GM19239 (cell line): ENCODE data around the gene OR4A15.

Source experiments
- DNase-seq: peaks from one replicate; pipeline ENCODE4 v3.0.0; 2011; ENCODE audit warnings: low spot score; ENCODE audit not compliant: insufficient read length
- FAIRE-seq: peaks from 2 replicates; lab custom pipeline; 2011; peaks lifted over from hg19 to GRCh38; lab: Jason Lieb, UNC

OR4A15 gene

DNA sequence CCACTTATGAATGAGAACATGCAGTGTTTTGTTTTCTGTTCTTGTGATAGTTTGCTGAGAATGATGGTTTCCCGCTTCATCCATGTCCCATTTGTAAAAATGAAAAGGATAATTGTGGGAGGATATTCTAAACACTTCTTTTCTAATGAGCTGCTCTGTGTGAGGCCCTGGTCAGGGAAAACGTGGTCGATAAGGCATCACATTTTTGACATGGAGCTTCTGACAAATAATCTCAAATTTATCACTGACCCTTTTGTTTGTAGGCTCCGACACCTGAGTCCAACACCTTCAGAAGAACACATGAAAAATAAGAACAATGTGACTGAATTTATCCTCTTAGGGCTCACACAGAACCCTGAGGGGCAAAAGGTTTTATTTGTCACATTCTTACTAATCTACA lies at the start of gene OR4A15:
Gene OR4A15 (plus strand): TSS at position 301 of the 400 bp plus-strand sequence. CDS start 0 bp downstream, at position 301.
- DNase-seq (no peak), FAIRE-seq (no peak)

- DNase-seq (no peak), FAIRE-seq (no peak)
These were observed 43.3 kb upstream of the OR4A15 start for GRCh38 chr11:55324500-55324899.

DNA sequence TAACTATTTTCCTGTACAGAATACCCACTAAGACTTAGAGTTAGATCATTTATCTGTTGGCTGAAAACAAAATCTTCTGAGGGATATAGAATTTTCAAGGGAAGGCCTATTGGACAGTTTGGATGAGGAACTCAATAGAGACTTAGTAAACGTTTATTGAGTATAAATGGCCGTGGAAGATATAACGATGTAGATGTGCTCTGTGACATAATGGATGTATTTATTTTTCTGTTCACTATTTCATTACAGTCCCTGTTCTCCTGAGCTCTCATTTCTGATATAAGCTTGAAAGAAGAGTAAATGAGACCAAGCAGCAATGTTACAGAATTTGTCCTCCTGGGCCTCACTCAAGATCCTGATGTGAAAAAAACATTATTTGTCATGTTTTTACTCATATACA lies 24.9 kb upstream of the OR4A15 start, which contains the start of gene OR4A16:
Gene OR4A16 (plus strand): TSS at position 301 of the 400 bp plus-strand sequence. CDS start 0 bp downstream, at position 301.
- FAIRE-seq (no peak), DNase-seq (no peak)

DNA sequence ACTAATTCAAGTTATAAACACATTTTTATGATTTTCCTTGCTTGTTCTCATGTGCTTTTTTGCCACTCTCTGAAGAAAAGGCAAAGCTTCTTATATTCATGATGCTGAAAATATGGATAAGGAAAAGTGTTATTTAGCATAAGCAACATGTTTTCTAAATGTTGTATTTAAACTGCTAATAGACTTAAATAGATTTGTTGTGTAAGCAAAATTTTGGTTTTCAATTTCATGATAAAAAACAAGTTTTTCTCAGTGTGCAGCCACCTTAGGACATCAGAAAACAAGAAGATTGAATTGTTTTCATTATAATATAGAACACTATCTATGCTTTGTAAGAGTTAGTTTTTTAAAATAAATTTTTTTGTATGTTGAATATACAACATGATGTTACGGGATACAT lies 22.5 kb upstream of the OR4A15 start:
- DNase-seq (no peak), FAIRE-seq (no peak)

DNA sequence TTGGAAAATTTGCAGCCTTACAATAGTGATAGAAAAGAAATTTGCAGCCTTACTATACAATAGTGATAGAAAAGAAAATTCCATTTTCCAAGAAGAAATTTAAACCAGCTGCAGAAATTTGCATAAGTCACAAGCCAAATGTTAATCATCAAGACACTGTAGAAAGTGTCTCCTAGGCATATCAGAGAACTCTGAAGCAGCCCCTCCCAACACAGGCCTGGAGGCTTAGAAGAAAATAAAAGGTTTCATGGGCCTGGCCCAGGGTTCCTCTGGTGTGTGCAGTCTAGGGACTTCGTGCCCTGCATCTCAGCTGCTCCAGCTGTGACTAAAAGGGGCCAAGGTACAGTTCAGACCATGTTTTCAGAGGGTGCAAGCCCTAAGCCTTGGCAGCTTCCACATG lies 18.7 kb upstream of the OR4A15 start:
- FAIRE-seq: no peak

DNA sequence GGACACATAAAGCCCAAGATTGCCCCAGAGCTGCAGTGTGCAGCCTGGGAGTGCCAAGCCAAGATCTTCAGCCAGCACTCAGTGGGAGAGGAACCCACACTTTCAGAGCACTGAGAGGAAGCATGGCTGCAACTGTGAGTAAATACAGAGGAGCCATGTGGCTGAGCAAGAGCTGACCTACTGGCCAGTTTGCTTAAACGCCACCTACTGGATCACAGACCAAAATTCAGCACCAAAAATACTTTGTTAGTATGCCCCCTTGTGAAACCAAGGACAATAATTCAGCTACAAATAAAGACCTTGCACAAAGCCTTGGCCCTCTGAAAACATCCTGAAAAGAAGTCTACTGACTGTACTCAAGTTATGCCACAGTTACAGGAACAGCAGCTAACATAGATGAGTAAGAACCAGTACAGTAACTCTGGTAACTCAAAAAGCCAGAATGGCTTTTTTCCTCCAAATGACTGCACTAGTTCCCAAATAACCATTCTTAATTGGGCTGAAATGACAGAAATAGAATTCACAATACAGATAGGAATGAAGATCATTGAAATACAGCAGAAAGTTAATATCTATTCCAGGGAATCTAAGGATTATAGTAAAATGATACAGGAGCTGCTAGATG lies 10.1 kb upstream of the OR4A15 start:
- DNase-seq (no peak), FAIRE-seq (no peak)

More for the DNA sequence above, 18.7 kb upstream of the OR4A15 start:
- DNase-seq: no peak

- FAIRE-seq (no peak), DNase-seq (no peak)
These were observed 33.2 kb downstream of the OR4A15 start for GRCh38 chr11:55401011-55401410.
